Activated CD4-positive, alpha-beta T cell treated with anti-CD3 and anti-CD28 coated beads, Interleukin-10, Interleukin-2, amounts not matched to agents 100 ng/mL and 50 ng/mL, durations not matched to agents 16 hours and 8 hours (primary cell): ENCODE measurements around the gene TTR.
A peak's percentile ranks its signal among the peaks of the same experiment; 100 is the strongest.

Source experiments
- DNase-seq: peaks from one replicate; pipeline ENCODE4 v3.0.0-alpha.2; 2020

Gene TTR

GRCh38 chr18:31591628-31592027 lies at the start of gene TTR:
TTR (plus strand) TSS chr18:31591877; CDS start chr18:31591903, 26 bp downstream.
- no peak for DNase-seq

GRCh38 chr18:31546476-31546875 lies 45.2 kb upstream of the TTR start:
- no peak for DNase-seq

GRCh38 chr18:31548853-31549252 lies 42.8 kb upstream of the TTR start:
- DNase-seq: no peak

GRCh38 chr18:31549416-31549815 lies 42.3 kb upstream of the TTR start:
- DNase-seq: no peak

DNA sequence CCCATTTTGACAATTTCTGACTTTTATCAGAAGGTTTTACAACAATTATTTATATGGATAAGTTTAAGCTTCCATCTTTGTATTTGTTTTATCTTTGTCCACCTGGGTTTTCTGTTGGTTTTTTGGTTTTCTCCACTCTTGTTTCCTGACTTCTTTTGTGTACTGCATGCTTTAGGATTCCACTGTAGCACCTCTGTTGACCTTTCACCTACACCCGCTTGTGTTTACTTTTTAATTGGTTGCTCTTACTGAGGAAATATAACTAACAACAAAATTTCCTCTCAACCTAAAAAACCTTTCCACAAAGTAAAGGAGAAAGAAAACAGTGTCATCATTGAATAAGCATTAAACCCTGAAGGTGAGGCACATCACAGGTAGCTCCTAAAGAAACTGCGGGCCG lies 39.8 kb upstream of the TTR start:
- DNase-seq: no peak

DNA sequence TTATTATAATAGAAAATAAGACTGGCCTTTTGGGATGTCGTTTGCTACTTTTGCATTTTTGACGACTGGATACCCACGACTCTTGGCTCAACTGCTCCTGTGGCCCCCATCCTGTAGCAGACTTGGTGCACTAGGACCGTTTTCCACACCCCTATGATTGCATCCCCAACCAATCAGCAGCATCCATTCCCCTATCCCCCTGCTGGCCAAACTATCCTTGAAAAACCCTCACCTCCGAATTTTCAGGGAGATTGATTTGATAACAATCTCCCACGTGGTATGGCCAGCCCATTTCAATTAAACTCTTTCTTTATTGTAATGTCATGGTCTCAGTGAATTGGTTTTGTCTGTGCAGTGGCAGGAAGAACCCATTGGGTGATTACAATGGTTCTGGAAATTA lies 37.9 kb upstream of the TTR start:
- DNase-seq: no peak

DNA sequence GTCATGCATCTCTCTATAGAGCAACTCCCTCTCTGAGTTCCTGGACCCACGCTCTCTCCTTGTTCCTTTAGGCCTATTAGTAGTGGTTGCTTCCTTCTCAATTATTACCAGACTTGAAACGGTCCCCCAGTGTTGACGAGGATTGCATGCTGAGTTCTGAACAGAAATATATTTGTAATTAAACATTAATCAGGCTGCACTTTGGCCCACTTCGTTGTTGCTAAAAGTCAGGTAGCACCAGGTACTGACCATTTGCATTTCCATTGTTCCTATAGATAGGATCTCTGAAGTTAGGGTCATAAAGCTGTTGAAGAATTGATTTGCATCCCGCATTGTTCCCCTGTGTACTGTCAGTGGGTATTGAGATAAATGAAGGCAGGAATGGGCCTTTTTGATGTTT lies 36.9 kb upstream of the TTR start:
- DNase-seq: no peak

DNA sequence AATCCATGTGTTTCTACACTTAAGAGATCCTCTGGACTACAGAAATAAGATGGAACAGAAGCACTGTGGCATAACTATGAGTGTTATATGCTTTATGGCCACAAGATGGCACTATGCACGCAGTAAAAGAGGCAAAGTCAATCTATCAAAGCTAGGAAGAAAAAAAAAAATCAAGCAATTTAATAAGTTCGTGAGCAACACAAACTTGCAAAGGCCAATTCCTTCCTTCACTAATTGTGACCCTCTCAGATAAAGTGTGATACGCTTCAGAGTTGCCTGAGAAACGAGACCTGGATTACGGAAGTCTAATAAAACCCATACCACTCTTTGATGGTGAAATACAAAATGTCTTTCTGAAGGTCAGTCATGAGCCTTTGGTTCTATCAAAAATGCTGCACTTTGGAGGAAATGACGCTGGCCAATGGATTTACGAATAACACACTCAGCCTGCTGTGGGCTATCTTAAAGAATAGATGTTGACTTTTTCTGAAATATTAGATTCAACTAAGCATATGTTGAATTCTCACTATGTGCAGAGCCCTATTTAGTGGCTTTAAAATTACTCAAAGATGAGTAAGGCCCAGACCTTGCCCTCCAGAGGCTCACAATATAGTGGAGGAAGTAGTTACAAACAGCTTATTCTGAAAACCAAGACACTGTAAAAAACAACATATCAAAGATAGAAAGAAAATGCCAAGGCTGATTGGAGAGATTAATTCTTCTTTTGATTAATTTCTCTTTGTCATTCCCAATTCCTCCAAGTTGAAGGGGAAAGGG lies 35.5 kb upstream of the TTR start:
- DNase-seq: peak; percentile 61

DNA sequence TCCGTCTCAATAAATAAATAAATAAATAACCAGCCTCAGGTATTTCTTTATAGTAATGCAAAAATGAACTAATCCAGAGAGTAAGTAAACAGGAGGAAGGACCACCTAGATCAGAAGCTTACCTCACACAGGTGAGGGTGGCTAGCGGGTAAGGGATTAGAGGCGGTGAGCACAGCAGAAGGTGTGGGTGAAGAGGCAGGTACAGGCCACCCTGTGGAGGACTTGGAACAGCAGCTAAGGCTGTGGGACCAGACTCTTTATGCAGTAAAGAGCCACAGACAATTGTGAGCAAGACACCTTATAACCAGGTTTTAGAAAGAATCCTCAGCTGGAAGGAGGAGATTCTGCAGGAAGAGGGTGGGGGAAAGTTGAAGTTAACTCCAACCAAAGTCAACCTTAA lies 34.2 kb upstream of the TTR start:
- DNase-seq: no peak

- no peak for DNase-seq
Observed at GRCh38 chr18:31558567-31558966, 33.1 kb upstream of the TTR start.

- no peak for DNase-seq
Observed at GRCh38 chr18:31562726-31563125, 29.0 kb upstream of the TTR start.

DNA sequence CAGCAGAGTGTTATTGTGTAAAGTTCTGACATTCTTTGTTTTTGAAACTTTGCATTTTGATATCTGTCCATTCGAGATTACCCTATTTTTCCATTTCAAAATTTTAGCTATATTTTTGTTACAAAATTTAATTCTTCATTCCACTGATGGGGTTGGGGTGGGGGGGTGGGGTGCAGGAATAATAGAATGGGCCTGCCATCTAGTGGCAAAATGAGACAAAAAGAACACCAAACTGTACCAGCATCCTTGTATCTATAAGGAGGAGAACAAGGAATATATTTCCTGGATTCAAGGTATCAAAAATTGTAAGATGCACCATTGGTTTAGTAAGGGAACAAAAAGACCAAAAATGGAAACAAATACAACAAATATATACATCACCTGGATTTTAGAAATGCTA lies 27.9 kb upstream of the TTR start:
- DNase-seq: no peak

GRCh38 chr18:31565345-31565744 lies 26.3 kb upstream of the TTR start:
- no peak for DNase-seq

GRCh38 chr18:31565782-31566512 lies 25.7 kb upstream of the TTR start:
- no peak for DNase-seq

DNA sequence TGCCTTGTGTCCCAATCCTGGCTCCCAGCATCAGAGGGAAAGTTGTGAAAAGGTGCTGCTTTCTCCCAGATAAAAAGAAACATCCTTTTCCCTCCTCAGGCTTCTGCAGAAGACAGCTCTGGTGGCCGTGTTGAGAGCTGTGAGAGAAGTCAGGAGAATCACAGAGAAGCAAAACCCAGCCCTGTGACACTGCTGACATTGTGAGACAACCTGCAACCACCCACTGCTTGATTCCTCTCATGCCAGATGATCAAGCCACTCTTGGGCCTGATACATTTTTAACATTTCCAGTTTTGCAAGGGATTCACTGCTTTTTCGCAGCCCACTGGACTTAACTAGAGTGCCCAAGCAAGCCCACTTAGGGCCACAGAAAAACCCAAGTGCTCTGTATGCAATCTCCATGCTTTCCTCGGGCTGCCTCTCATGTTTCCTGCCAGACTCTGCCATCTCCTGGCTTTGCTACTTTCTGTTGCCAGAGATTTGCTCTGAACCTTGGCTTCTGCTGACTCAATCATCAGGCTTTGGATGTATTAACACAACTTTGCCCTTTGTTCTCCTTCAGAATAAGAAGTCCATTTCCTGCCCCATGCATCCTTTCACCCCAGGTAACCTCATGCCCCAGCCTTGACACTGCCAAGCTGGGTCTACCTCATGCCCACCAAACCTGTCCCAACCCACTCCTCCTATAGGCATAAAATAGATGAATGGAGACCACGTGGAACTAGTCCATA lies 24.9 kb upstream of the TTR start:
- DNase-seq: no peak

DNA sequence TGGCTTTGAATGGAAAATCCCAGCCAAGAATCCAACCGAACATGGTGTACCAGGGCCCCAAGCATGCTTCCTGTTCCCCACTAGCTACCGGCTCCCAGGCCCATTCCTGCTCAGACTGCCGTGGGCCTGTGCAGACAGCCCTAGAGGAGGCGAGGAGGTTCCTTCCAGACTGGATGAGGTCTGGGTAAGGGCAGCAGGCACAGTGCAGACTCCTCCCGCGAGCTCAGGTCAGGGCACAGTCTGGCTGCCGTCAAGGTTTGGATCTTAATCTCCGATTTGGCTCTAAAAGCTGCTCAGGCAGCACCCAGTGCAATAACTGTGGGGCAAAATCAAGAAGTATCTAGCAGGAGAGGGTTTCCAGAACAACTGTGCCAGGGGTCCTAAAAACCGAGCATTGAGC lies 19.3 kb upstream of the TTR start:
- no peak for DNase-seq

DNA sequence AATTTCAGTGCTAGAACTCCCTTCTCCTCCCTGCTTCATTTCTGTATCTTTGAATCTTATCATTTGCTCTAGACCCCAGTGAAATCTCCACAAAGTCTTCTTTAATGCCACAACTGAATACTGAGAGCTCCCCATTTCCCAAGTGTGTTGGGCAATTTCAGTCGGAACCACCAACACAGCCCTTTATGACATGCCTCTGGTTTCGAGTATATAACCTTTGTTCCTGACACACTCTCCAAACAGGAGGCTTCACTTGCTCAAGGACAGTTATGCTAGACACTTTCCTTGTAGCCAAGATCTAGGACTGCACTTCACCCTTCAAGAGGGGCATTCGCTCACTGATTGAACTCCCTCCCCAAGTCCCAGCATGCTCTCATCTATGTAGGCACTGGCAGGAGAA lies 18.6 kb upstream of the TTR start:
- DNase-seq: no peak

DNA sequence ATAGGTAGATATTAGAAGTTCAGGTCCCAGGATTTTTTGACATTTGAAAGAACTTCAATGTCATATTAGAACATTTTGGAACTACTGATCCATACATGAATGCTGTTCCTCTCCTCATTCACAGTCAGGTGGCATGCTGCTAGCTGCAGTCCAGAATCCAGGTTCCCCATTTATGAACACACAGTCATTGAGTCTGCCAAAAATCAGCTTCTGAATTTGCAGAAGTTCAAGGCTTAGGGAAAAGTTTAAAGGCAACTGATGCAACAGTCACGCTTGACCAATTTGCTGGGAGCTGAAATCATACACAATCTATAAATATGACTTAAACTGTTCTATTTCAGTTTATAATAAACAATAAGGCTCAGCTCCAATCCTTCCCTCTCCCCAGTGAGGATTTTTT lies 17.3 kb upstream of the TTR start:
- DNase-seq: no peak

GRCh38 chr18:31575515-31576257 lies 16.0 kb upstream of the TTR start:
- DNase-seq: no peak

GRCh38 chr18:31576670-31577069 lies 15.0 kb upstream of the TTR start:
- no peak for DNase-seq

DNA sequence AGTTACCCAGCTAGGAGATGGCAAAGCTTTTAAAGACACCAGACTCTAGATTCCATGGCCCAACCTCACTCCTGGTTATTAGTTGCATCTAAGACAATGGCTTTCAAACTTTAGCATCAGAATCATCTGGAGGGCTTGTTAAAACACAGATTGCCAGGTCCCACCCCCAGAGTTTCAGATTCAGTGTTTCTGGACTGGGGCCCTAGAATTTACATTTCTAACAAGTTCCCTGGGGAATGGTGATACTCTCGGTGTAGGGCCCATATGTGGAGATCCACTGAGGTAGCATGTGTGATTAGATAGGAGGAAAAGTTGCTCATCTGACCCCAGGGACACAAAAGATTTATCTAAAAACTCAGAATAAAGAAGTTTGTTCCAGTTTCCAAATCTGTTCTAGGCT lies 14.5 kb upstream of the TTR start:
- no peak for DNase-seq

- DNase-seq: no peak
Observed at GRCh38 chr18:31578126-31578525, 13.6 kb upstream of the TTR start.

DNA sequence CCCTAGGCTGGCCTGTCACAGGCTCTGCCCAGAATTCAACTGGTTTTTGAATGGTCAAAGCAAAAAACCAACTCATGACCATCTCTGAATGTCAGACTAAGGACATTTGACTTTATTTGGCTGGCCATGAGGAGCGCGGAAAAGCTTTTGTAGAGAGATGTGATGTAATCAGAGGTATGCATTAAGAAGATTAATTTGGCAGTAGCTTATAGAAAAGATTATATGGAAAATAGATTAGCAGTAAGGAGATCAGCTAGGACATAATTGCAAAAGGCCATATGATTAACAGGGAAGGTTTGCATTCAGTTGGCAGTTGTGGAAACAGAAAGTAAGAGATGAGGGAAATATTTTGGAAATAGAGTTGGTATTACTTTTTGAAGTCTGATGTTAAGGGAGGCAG lies 12.3 kb upstream of the TTR start:
- DNase-seq: no peak
